Naive thymus-derived CD8-positive, alpha-beta T cell (primary cell): Measurements from ENCODE around the gene SEMA3A. TPM values are rescaled to one million over a fixed set of nuclear protein-coding genes. Genes with fewer than 3 reads are reported as not detected.
"Not testable (repeated sequence)": the region's sequence is repeated elsewhere in the genome, so short reads cannot be mapped to it uniquely, and the experiment has no call there.

Experiments
- ATAC-seq, 2 donors: fragments of 150-1000 bp; cut with Tn5 transposase in 1 of 2; sonication (Bioruptor Pico), chemical (Tn5 transposase) in 1 of 2; 1 replicate in 1 of 2; 2 replicates in 1 of 2; pipeline ENCODE4 v1.10.0; 2021; ENCODE audit warnings: mild to moderate bottlenecking in 2 of 2, moderate library complexity in 2 of 2
- POLR2A ChIA-PET: fragments of 350-600 bp; sonication (Branson Sonifier 250); formaldehyde crosslinking; loops from one replicate; lab custom pipeline; 2021; ENCODE audit warnings: antibody characterized with exemption; lab: Charles Lee
- DNase-seq, 10 donors: peaks; one replicate each; pipeline versions ENCODE4 v3.0.0 to v3.0.0-alpha.2; 2020 to 2022
- H3K27ac Mint-ChIP-seq, 10 donors: one replicate each; pipeline ENCODE4 v1.8.0; 2020 to 2022; ENCODE audit warnings: mild to moderate bottlenecking in 10 of 10, mixed read lengths in 10 of 10, moderate library complexity in 4 of 10, inconsistent platforms in 1 of 10
- H3K27me3 Mint-ChIP-seq, 5 donors: one replicate each; pipeline ENCODE4 v1.8.0; 2021 to 2022; ENCODE audit warnings: mixed read lengths in 5 of 5
- H3K36me3 Mint-ChIP-seq, 3 donors: one replicate each; pipeline ENCODE4 v1.8.0; 2020 to 2022; ENCODE audit warnings: mixed read lengths in 3 of 3, mild to moderate bottlenecking in 2 of 3, inconsistent platforms in 1 of 3
- H3K4me1 Mint-ChIP-seq, 4 donors: one replicate each; pipeline ENCODE4 v1.8.0; 2021 to 2022; ENCODE audit warnings: mixed read lengths in 4 of 4
- H3K4me3 Mint-ChIP-seq, 10 donors: one replicate each; pipeline ENCODE4 v1.8.0; 2020 to 2022; ENCODE audit warnings: mild to moderate bottlenecking in 10 of 10, mixed read lengths in 10 of 10, moderate library complexity in 6 of 10, inconsistent platforms in 1 of 10
- H3K9me3 Mint-ChIP-seq, 9 donors: one replicate each; pipeline ENCODE4 v1.8.0; 2020 to 2022; ENCODE audit warnings: mixed read lengths in 9 of 9, mild to moderate bottlenecking in 3 of 9, inconsistent platforms in 1 of 9, moderate library complexity in 1 of 9
- polyA plus RNA-seq, 3 donors: library from polyadenylated mRNA; unstranded; fragments of 300-500 nt; fragmentation: Illumina TruSeq; gene quantifications; one replicate each; pipeline ENCODE4 v1.2.3, GENCODE V29; 2021
- total RNA-seq, 8 experiments: library from RNA in 2 of 8; stranded (reverse) in 2 of 8; gene quantifications; one replicate each; pipeline ENCODE4 v1.2.3 and lab custom pipeline; 2021 to 2026

SEMA3A gene
- total and polyA plus RNA-seq, 5 experiments from 2014 or later = 0.10 to 2.7 (median 0.28) TPM

DNA sequence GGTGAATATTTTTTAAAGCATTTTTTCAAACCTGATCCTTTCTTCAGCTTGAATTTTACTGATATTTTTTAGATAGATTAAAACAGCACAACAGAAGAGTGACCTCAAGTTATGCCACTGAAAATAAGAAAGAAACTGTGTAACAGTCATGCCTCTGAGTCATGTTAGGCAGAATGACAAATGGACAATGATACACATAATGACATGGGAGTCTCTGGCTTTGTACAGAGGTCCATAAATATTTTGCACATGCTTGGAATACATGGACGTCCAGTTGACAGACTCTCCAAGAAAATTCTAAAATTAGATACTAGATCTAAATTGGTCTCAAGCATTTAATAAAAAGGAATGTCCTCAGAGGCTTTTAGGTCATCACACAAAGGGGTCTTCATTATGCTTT lies 21.9 kb upstream of the SEMA3A start:
- Mint-ChIP-seq H3K36me3 (no peaks in the 10 kb centered on the region), H3K27ac (no peak overlapping the region), H3K4me1 (peaks cover 0 to 4% (median 0%) of the 10 kb centered on the region in 4 donors), H3K9me3 (peaks cover 0 to 4% (median 0%) of the 10 kb centered on the region in 9 donors), H3K4me3 (no peak overlapping the region), H3K27me3 (no peaks in the 10 kb centered on the region)
- ATAC-seq (no peak), DNase-seq (no peak)
- POLR2A ChIA-PET = no interaction called here

DNA sequence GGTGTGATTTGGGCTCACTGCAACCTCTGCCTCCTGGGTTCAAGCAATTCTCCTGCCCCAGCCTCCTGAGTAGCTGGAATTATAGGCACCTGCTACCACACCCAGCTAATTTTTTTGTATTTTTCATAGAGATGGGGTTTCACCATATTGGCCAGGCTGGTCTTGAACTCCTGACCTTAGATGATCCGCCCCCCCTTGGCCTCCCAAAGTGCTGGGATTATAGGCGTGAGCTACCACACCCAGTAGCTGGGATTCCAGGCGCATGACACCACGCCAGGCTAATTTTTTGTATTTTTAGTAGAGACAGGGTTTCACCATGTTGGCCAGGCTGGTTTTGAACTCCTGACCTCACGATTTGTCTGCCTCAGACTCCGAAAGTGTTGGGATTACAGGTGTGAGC lies 20.2 kb upstream of the SEMA3A start:
- H3K27me3 Mint-ChIP-seq, H3K36me3 Mint-ChIP-seq, H3K27ac Mint-ChIP-seq, POLR2A ChIA-PET, H3K4me3 Mint-ChIP-seq, ATAC-seq, DNase-seq, H3K4me1 Mint-ChIP-seq, H3K9me3 Mint-ChIP-seq: not testable (repeated sequence)

DNA sequence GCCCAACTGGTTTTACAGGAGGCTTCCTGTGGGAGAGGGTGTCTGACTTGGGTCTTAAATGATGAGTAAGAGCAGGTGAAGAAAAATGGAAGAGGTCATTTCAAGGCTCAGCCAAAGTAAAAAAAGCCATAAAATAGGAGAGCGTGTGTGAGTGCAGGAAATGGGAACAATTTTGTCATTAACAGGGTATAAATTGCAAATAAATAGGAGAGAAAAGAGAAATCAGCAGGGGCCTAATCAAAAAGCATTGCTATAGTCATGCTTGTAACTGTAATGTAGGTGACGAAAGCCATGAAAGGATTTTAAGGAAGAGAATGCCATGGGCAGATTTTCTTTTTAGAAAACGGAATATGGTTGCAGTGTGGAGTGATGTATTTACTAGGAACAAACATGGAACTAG lies 15.7 kb upstream of the SEMA3A start:
- H3K4me1 Mint-ChIP-seq = no peaks in the 10 kb centered on the region
- no peak for ATAC-seq

DNA sequence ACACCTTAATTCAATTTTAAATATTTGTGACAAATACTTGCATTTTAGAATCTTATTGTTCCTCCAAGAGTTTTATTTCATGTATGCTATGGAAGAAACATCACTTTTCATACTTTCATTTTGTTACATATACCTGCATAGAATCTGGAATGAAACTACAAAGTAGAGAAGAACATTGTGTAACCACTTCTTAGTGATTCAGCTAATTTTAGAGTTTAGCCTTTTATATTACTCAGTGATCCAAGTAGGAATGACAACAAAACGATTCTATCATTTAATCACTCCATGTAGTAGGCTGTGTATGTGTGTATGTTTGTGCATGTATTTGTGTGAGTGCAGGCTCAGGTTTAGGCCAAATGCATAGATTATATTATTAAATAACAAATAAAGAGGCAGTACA lies 14.4 kb upstream of the SEMA3A start:
- peaks cover 0 to 2% (median 0%) of the 10 kb centered on the region in 5 donors for H3K27me3 Mint-ChIP-seq
- no peak overlapping the region for H3K4me3 Mint-ChIP-seq
- no peak for ATAC-seq
- no peak overlapping the region for H3K27ac Mint-ChIP-seq
- no peaks in the 10 kb centered on the region for H3K36me3 Mint-ChIP-seq
- POLR2A ChIA-PET = no interaction called here
- peaks cover 0 to 2% (median 0%) of the 10 kb centered on the region in 9 donors for H3K9me3 Mint-ChIP-seq
- H3K4me1 Mint-ChIP-seq = no peaks in the 10 kb centered on the region
- DNase-seq = no peak

More for the DNA sequence above, 15.7 kb upstream of the SEMA3A start:
- DNase-seq = no peak
- Mint-ChIP-seq H3K27me3 (peaks cover 0 to 2% (median 0%) of the 10 kb centered on the region in 5 donors), H3K4me3 (no peak overlapping the region), H3K36me3 (no peaks in the 10 kb centered on the region), H3K27ac (no peak overlapping the region), H3K9me3 (peaks cover 0 to under 1% (median 0%) of the 10 kb centered on the region in 9 donors)
- POLR2A ChIA-PET = no interaction called here

DNA sequence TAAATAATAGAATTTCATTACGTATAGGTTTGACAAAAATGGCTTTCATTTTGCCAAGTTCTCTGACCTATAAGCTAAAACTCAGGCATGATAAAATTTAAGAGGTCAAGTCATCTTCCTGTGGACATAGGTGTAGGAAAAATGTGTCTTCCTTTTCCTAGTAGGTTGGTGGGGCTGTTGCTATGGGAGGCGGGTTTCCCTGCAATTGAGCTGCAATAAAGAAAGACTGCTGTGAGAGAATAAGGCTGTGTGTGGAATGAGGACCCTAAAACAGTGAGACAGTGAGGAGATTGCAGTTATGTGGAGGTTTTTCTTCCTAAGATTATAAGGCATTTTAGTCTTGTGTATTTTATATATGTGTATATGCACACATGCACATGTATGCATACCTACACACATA lies 13.0 kb upstream of the SEMA3A start:
- Mint-ChIP-seq H3K4me1 (no peaks in the 10 kb centered on the region), H3K9me3 (peaks cover 0 to 2% (median 0%) of the 10 kb centered on the region in 9 donors), H3K27ac (no peak overlapping the region), H3K27me3 (peaks cover 0 to 2% (median 0%) of the 10 kb centered on the region in 5 donors), H3K36me3 (no peaks in the 10 kb centered on the region), H3K4me3 (no peak overlapping the region)
- ATAC-seq (no peak), DNase-seq (no peak)
- POLR2A ChIA-PET = no interaction called here

DNA sequence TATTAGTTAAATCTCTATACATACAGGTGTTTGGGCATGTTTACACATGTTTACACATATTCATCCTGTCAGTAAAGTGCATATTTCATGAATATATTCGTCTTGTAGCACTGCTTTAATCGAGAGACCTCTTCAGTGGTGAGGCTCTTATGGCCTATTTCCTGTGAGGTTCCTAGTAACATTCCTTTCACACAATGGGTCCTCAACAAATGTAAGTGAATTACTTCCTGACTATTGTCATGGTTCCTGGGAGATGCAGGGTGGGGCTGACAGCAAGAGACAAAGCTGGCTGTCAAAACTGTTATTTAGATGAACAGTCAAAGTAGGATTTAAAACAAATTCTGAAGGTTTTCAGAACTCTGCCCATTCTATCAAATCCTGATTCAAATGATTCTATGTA lies 12.4 kb upstream of the SEMA3A start:
- no peaks in the 10 kb centered on the region for H3K36me3 Mint-ChIP-seq
- peaks cover 0 to 2% (median 0%) of the 10 kb centered on the region in 5 donors for H3K27me3 Mint-ChIP-seq
- H3K27ac Mint-ChIP-seq = no peak overlapping the region
- no peak overlapping the region for H3K4me3 Mint-ChIP-seq
- POLR2A ChIA-PET = no interaction called here
- ATAC-seq (no peak), DNase-seq (no peak)
- no peaks in the 10 kb centered on the region for H3K4me1 Mint-ChIP-seq
- H3K9me3 Mint-ChIP-seq = peaks cover 0 to 2% (median 0%) of the 10 kb centered on the region in 9 donors

DNA sequence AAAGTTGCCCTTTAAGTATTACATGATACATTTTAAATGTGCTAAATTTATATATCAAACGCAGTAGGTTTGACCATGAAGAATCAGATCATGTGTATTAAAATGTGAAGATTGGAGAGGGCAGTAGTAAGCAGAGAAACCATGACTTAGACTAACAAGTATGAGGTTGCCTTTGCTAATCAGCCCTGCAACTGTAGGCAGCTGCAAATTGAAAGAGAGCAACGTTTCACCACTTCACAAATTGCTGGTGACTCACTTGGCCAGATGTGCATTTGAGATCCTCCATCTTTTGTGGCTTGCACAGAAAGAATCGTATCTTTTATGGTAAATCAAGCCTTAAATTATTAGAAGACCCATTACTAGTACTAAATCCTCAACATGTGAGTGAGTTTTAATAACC lies 10.1 kb upstream of the SEMA3A start:
- Mint-ChIP-seq H3K9me3 (peaks cover 0 to 2% (median 0%) of the 10 kb centered on the region in 9 donors), H3K4me1 (no peaks in the 10 kb centered on the region)
- no peak for ATAC-seq

DNA sequence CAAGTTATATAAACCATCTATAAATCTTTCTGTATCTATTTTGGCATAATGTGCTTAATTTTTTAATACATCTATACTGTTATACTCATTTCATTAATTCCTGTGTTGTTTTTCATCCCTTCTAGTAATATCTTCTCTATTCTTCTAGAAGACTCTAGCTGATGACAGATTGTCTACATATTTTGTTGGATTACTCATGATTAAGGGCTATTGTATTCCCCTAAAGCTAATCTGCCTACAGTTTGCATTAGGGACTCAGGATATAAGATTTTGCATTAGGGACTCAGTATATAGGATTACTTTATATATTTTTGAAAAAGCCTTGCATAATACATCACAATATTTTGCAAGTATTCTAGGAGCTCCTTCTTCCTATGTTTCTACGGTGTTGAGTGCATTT lies 8.3 kb upstream of the SEMA3A start:
- Mint-ChIP-seq H3K27ac (no peak overlapping the region), H3K4me3 (no peak overlapping the region), H3K9me3 (peaks cover 0 to 2% (median 0%) of the 10 kb centered on the region in 9 donors), H3K36me3 (no peaks in the 10 kb centered on the region), H3K27me3 (peaks cover 0 to 3% (median 0%) of the 10 kb centered on the region in 5 donors), H3K4me1 (no peaks in the 10 kb centered on the region)
- DNase-seq (no peak), ATAC-seq (no peak)
- POLR2A ChIA-PET = no interaction called here

More for the DNA sequence above, 10.1 kb upstream of the SEMA3A start:
- Mint-ChIP-seq H3K27ac (no peak overlapping the region), H3K27me3 (peaks cover 0 to 3% (median 0%) of the 10 kb centered on the region in 5 donors), H3K36me3 (no peaks in the 10 kb centered on the region), H3K4me3 (no peak overlapping the region)
- DNase-seq = no peak
- POLR2A ChIA-PET = no interaction called here

DNA sequence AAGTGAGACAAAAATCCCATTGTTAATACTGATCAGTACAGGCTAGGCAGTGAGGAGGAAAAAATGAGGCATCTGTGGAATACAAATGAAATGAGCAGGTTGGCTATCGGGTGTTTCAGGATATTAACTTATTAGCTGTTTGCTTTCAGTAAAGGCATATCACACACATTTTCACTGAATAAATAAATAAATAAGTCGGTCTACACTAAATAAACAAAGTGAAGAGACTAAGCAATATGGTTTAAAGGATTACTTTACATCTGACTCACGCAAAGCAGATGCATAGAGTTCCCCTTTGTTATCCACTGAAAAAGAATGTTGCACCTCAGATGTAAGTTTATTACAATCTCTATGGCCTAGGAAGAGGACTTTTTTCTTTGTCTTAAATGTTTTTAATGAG lies 6.3 kb upstream of the SEMA3A start:
- no peak for ATAC-seq
- H3K27ac Mint-ChIP-seq = no peak overlapping the region
- POLR2A ChIA-PET = no interaction called here
- no peak overlapping the region for H3K4me3 Mint-ChIP-seq
- H3K4me1 Mint-ChIP-seq = peaks cover 0 to 6% (median 2%) of the 10 kb centered on the region in 4 donors
- peaks cover 0 to 6% (median 3%) of the 10 kb centered on the region in 5 donors for H3K27me3 Mint-ChIP-seq
- H3K9me3 Mint-ChIP-seq = peaks cover 0 to 2% (median 0%) of the 10 kb centered on the region in 9 donors
- peaks cover 0 to 2% (median 0%) of the 10 kb centered on the region in 3 donors for H3K36me3 Mint-ChIP-seq
- DNase-seq = no peak

DNA sequence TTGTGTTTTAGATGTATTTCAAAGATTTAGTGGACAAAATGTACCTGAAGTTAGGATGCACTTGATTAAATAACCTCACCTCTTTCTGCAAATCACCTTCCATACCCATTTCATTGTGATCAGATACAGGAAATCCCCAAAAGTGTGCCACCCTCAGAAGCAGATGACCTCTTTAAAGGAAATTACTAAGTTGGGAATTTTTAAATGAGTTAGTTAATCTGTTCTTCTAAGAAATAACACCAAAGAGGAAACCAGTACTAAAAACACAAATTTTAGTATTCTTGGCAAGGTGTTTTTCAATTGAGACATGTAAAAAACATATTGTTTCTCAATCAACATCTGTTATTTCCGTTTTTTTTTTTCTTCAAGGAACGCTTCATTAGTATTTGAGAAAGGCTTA lies 4.6 kb upstream of the SEMA3A start:
- H3K9me3 Mint-ChIP-seq = no peaks in the 10 kb centered on the region
- POLR2A ChIA-PET = no interaction called here
- no peak overlapping the region for H3K4me3 Mint-ChIP-seq
- peaks cover 11 to 23% (median 14%) of the 10 kb centered on the region in 4 donors for H3K4me1 Mint-ChIP-seq
- ATAC-seq (no peak), DNase-seq (no peak)
- peaks cover 0 to 6% (median 3%) of the 10 kb centered on the region in 5 donors for H3K27me3 Mint-ChIP-seq
- H3K36me3 Mint-ChIP-seq = peaks cover 0 to 2% (median 0%) of the 10 kb centered on the region in 3 donors
- no peak overlapping the region for H3K27ac Mint-ChIP-seq

DNA sequence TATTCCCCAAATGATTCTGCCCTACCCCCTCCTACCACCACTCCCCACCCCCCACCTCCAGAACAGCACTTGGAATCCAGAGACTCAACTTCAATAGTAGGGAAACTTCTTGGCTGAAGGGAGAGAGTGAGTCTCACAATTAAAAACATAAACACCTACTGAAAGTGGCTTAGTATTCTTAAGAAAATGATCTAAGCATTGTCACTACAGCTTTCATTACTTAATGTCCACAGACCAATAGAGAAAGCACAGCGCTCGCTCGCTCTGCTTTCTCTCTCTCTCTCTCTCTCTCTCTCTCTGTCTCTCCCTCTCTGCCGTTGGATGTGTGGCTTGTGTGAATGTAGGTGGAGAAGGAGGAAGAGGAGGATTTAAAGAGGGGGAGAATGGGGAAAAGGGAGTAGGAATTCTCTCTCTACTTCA lies 1.5 kb upstream of the SEMA3A start:
- DNase-seq (no peak), ATAC-seq (no peak)

DNA sequence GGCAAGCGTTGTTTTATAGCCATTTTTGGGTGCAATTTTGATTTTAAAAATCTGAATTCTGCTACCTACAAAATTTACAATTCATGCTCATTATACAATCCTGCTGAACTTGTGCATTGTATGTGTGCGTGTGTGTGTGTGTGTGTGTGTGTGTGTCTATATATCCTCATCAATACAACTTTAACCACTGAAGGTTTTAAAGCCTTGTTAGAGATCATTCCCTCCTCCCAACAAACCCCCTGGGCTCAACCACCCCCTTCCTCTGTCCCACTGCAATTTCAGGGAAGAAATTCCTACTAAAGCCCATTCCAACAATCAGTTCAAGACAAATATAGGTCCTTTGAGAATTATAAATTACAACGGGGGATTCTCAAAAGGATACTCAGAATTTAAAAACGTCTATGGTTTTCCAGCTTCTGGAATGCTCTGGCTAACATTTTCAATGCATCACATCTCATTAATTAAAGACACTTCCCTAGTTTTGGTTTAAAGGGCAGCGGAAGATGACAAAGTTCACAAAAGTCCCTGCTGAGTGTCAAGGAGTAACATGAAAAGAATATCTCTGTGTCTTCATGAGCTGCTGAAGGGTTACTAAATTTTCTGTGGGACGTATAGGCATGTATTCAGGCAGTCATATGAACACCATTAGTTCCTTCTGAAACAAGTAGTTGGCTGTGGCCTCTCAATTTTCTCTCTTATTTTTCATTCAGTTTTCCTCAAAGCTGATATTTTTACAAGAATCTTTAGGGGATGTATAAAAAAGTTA lies 889 bp upstream of the SEMA3A start:
- Mint-ChIP-seq H3K9me3 (no peaks in the 10 kb centered on the region), H3K4me1 (peaks cover 18 to 36% (median 18%) of the 10 kb centered on the region in 4 donors), H3K4me3 (peak overlapping the region; percentile 92 to 98 (median 97)), H3K27ac (peak overlapping the region in 6 of 10 donors; percentile 66 to 96 (median 90)), H3K36me3 (peaks cover 0 to 2% (median 0%) of the 10 kb centered on the region in 3 donors), H3K27me3 (peaks cover 0 to 6% (median 3%) of the 10 kb centered on the region in 5 donors)
- no peak for DNase-seq
- ATAC-seq = no peak
- POLR2A ChIA-PET = interaction anchor here (0.7 kb wide), 1 partner anchor 12 kb away, joined by 3 read pairs; no protein-coding TSS in a partner anchor

More for the DNA sequence above, 1.5 kb upstream of the SEMA3A start:
- H3K27ac Mint-ChIP-seq = peak overlapping the region in 3 of 10 donors; percentile 3 to 31 (median 18)
- H3K36me3 Mint-ChIP-seq = peaks cover 0 to 2% (median 0%) of the 10 kb centered on the region in 3 donors
- peak overlapping the region in 7 of 10 donors; percentile 8 to 98 (median 97) for H3K4me3 Mint-ChIP-seq
- POLR2A ChIA-PET = no interaction called here
- H3K4me1 Mint-ChIP-seq = peaks cover 18 to 36% (median 18%) of the 10 kb centered on the region in 4 donors
- no peaks in the 10 kb centered on the region for H3K9me3 Mint-ChIP-seq
- peaks cover 0 to 6% (median 3%) of the 10 kb centered on the region in 5 donors for H3K27me3 Mint-ChIP-seq

DNA sequence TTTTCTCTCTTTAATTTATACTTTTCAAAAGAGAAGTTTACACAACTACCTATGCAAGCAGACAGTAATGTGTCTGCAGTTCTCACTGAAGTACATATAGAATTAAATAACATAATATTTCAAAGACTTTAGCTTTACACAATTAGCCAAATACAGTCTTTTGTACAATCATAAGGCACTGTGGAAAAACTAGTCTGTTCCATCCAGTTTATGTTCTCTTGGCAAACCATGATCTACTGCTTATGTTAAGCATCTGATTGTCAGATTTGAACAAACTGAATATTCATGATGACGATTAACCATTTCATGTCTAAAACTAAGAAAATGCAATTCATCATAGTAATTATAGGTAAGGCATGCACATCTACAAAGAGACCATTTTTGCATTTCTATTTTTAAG lies 842 bp downstream of the SEMA3A start:
- Mint-ChIP-seq H3K27ac (no peak overlapping the region), H3K4me3 (peak overlapping the region in 6 of 10 donors; percentile 51 to 98 (median 97)), H3K36me3 (peaks cover 0 to 2% (median 0%) of the 10 kb centered on the region in 3 donors), H3K27me3 (peaks cover 0 to 3% (median 3%) of the 10 kb centered on the region in 5 donors), H3K4me1 (peaks cover 18 to 36% (median 18%) of the 10 kb centered on the region in 4 donors), H3K9me3 (no peaks in the 10 kb centered on the region)
- POLR2A ChIA-PET = no interaction called here
- DNase-seq (no peak), ATAC-seq (no peak)
